ENCODE results near the gene IL23A.

Gene IL23A

GRCh38 chr12:56326126-56326525 is 12.6 kb upstream of the IL23A start:
- DNase-seq (ENCODE audit: low read depth), result no peak

GRCh38 chr12:56326533-56326932 is 12.2 kb upstream of the IL23A start:
- DNase-seq (ENCODE audit: low read depth), result no peak
- no peak for TF ChIP-seq CTCF (IDR thresholded peaks at IDR 0.05; ENCODE audit: control insufficient read depth, insufficient read depth, low read depth, low read length, missing control alignments)
- H3K4me3 ChIP-seq (ENCODE audit: control insufficient read depth, low read depth, low read length), result no peak overlapping the region

More at GRCh38 chr12:56326126-56326525, 12.6 kb upstream of the IL23A start:
- no peak for TF ChIP-seq CTCF (IDR thresholded peaks at IDR 0.05; ENCODE audit: control insufficient read depth, insufficient read depth, low read depth, low read length, missing control alignments)
- H3K4me3 ChIP-seq (ENCODE audit: control insufficient read depth, low read depth, low read length), result no peak overlapping the region

DNA sequence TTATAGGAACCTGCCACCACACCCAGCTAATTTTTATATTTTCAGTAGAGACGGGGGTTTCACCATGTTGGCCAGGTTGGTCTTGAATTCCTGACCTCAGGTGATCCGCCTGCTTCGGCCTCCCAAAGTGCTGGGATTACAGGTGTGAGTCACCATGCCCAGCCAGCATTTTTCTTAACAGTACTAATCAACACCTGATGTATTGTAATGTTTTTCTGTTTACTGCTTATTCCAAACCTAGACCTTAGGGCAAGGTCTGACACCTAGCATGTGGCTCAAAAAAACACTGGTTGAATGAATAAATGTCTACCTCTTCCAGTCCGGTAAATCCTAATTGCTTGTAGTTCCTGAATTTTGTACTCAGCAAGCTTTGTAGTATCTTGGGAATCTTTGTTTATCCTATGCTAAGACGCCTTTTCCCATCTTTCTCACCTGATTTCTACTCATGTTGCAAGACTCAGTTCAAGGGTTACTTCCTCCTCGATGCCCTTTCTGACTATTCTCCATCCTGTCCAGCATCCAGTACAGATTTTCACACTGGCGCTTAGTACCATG is 7.7 kb upstream of the IL23A start:
- DNase-seq (ENCODE audit: low read depth), result no peak
- no peak overlapping the region for H3K4me3 ChIP-seq (ENCODE audit: control insufficient read depth, low read depth, low read length)
- TF ChIP-seq CTCF (IDR thresholded peaks at IDR 0.05; ENCODE audit: control insufficient read depth, insufficient read depth, low read depth, low read length, missing control alignments), result no peak

DNA sequence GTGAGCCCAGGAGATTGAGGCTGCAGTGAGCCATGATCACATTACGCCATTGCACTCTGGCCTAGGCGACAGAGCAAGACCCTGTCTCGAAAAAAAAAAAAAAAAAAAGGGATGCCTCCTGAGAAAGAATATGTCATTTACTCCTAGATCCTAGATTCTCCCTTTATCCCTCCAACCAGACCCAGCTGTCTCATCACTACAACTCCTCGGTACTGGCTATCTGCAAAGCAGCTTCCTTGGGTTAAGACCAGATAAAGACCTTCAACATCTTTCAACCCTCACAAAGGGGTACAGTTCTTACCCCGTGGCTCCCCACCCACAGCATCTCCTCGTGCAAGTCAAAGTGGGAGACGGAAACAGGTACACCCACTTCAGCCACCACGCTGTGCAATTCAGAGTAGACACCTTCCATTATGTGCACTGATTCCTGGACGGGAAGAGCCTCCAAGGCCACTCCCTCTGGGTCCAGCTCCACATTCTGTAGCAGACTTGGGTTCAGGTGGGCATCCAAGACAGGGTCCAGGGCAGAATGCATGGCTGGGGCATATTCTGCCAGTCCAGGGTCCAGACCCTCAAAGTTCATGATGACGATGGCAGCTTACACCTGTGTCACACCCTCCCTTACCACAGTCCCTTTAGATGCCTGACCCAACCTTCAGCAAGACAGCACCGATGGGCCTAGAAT is 6.0 kb upstream of the IL23A start:
- no peak for TF ChIP-seq CTCF (IDR thresholded peaks at IDR 0.05; ENCODE audit: control insufficient read depth, insufficient read depth, low read depth, low read length, missing control alignments)
- no peak for DNase-seq (ENCODE audit: low read depth)
- peak overlapping the region; percentile 72 for H3K4me3 ChIP-seq (ENCODE audit: control insufficient read depth, low read depth, low read length)

DNA sequence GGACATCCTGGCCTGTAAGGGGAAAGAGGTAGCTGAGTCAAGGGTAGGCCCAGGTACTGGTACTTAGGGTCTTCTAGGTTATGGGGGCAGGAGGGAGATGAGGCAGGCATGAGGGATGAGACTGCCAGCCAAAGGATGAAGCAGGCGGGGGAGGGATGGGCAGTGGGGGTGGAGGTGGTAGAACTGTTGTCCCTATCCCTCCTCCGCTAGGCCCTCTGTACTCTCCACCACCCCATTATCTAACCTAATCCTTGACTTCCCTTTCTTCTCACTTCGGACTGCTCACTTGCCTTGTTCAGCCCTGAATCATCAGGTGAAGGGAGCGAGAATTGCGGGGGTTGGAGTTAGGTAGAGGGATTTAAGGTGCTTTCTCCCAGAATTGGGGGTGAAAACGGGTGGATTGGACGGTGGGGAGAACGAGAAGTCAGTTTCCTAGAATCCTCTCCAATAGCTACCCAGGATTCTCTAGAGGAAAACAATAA is 5.4 kb upstream of the IL23A start:
- no peak for TF ChIP-seq CTCF (IDR thresholded peaks at IDR 0.05; ENCODE audit: control insufficient read depth, insufficient read depth, low read depth, low read length, missing control alignments)
- DNase-seq (ENCODE audit: low read depth), result no peak
- H3K4me3 ChIP-seq (ENCODE audit: control insufficient read depth, low read depth, low read length), result peak overlapping the region; percentile 72

GRCh38 chr12:56333679-56334489 is 4.8 kb upstream of the IL23A start, which contains the start of gene PAN2:
PAN2 (minus strand) TSS chr12:56334000; CDS start chr12:56333094, 906 bp downstream.
- DNase-seq (ENCODE audit: low read depth), result peak; percentile 83
- peak within 1 kb of the TSS; percentile 72 for H3K4me3 ChIP-seq (ENCODE audit: control insufficient read depth, low read depth, low read length)
- peak; percentile 74 for TF ChIP-seq CTCF (IDR thresholded peaks at IDR 0.05; ENCODE audit: control insufficient read depth, insufficient read depth, low read depth, low read length, missing control alignments)

Data from AG09309 (cell line).